WTC11 (cell line): ENCODE data around the gene SPTBN4. TPM values are rescaled to one million over a fixed set of nuclear protein-coding genes. Genes with fewer than 3 reads are reported as not detected.

ENCODE experiments used
- ATAC-seq: fragments of 200-7000 bp; cut with Tn5 transposase; 2 replicates; pipeline ENCODE4 v1.10.0; 2021; ENCODE audit warnings: mild to moderate bottlenecking, moderate library complexity
- CTCF ChIA-PET: fragments of 300-600 bp; sonication (Branson Sonifier 250); formaldehyde crosslinking; loops from one replicate; lab custom pipeline; 2021; ENCODE audit warnings: antibody characterized with exemption; lab: Charles Lee
- POLR2A ChIA-PET: fragments of 350-600 bp; sonication (Branson Sonifier 250); formaldehyde crosslinking; loops from one replicate; lab custom pipeline; 2021; ENCODE audit warnings: antibody characterized with exemption; lab: Charles Lee
- DNase-seq: peaks from one replicate; pipeline ENCODE4 v3.0.0; 2021; ENCODE audit warnings: low spot score
- H3K27ac Mint-ChIP-seq: 2 replicates; pipeline ENCODE4 v1.8.0; 2021; ENCODE audit warnings: mixed read lengths
- H3K27me3 Mint-ChIP-seq: 2 replicates; pipeline ENCODE4 v1.8.0; 2021; ENCODE audit warnings: low read depth, mild to moderate bottlenecking, moderate library complexity, mixed read lengths
- H3K36me3 Mint-ChIP-seq: 2 replicates; pipeline ENCODE4 v1.8.0; 2021; ENCODE audit warnings: mixed read lengths
- H3K4me1 Mint-ChIP-seq: 2 replicates; pipeline ENCODE4 v1.8.0; 2022; ENCODE audit warnings: mixed read lengths
- H3K4me3 Mint-ChIP-seq: 2 replicates; pipeline ENCODE4 v1.8.0; 2021; ENCODE audit warnings: mild to moderate bottlenecking, moderate library complexity, mixed read lengths
- H3K9me3 Mint-ChIP-seq: 2 replicates; pipeline ENCODE4 v1.8.0; 2021; ENCODE audit warnings: mixed read lengths
- ATF1 ChIP-seq: sonication (generic); formaldehyde crosslinking; IDR thresholded peaks from 2 replicates; pipeline ENCODE4 v1.8.1; 2023; ENCODE audit warnings: mild to moderate bottlenecking, moderate library complexity, missing genetic modification reagents
- CBFB ChIP-seq: sonication (generic); formaldehyde crosslinking; IDR thresholded peaks from 2 replicates; pipeline ENCODE4 v1.8.1; 2022; ENCODE audit warnings: mild to moderate bottlenecking, low read depth, missing genetic modification reagents
- ESRRA ChIP-seq: sonication (generic); formaldehyde crosslinking; IDR thresholded peaks from 2 replicates; pipeline ENCODE4 v1.8.1; 2022; ENCODE audit warnings: mild to moderate bottlenecking, missing genetic modification reagents, borderline replicate concordance
- ETV6 ChIP-seq: sonication (generic); formaldehyde crosslinking; IDR thresholded peaks from 2 replicates; pipeline ENCODE4 v1.8.1; 2022; ENCODE audit warnings: mild to moderate bottlenecking, missing genetic modification reagents
- FOXJ3 ChIP-seq: sonication (generic); formaldehyde crosslinking; IDR thresholded peaks from 2 replicates; pipeline ENCODE4 v1.9.0; 2021; ENCODE audit warnings: missing genetic modification reagents, mild to moderate bottlenecking, borderline replicate concordance
- FOXP4 ChIP-seq: sonication (generic); formaldehyde crosslinking; IDR thresholded peaks from 2 replicates; pipeline ENCODE4 v1.8.0; 2022; ENCODE audit warnings: mild to moderate bottlenecking, missing genetic modification reagents
- GTF2I ChIP-seq: fragments of 250-450 bp; sonication (Bioruptor Pico); conservative IDR thresholded peaks from 2 replicates; pipeline ENCODE4 v1.4.0; 2021; ENCODE audit warnings: mild to moderate bottlenecking
- RELA ChIP-seq: sonication (generic); formaldehyde crosslinking; IDR thresholded peaks from 2 replicates; pipeline ENCODE4 v1.8.1; 2022; ENCODE audit warnings: missing genetic modification reagents, mild to moderate bottlenecking, borderline replicate concordance
- SMAD3 ChIP-seq: sonication (generic); formaldehyde crosslinking; IDR thresholded peaks from 2 replicates; pipeline ENCODE4 v1.8.0; 2022; ENCODE audit warnings: missing genetic modification reagents, mild to moderate bottlenecking, borderline replicate concordance
- ZNF121 ChIP-seq: sonication (generic); formaldehyde crosslinking; IDR thresholded peaks from 2 replicates; pipeline ENCODE4 v1.8.0; 2023; ENCODE audit warnings: missing genetic modification reagents
- ZNF219 ChIP-seq: sonication (generic); formaldehyde crosslinking; IDR thresholded peaks from 2 replicates; pipeline ENCODE4 v1.8.0; 2023; ENCODE audit warnings: missing genetic modification reagents, mild to moderate bottlenecking, borderline replicate concordance
- ZNF232 ChIP-seq: sonication (generic); formaldehyde crosslinking; IDR thresholded peaks from 2 replicates; pipeline ENCODE4 v1.8.0; 2022; ENCODE audit warnings: mild to moderate bottlenecking, missing genetic modification reagents
- ZNF396 ChIP-seq: fragments of 250-450 bp; sonication (Bioruptor Pico); IDR thresholded peaks from 2 replicates; pipeline ENCODE4 v1.8.0; 2021; ENCODE audit warnings: mild to moderate bottlenecking, moderate library complexity, borderline replicate concordance
- total RNA-seq: library from RNA; stranded (reverse); gene quantifications from 3 replicates; pipeline ENCODE4 v1.2.3, GENCODE V29; 2021
- TF ChIP-seq, protein P1 (sequence below): sonication (generic); formaldehyde crosslinking; conservative IDR thresholded peaks from 2 replicates; pipeline ENCODE4 v1.8.1; 2023; ENCODE audit warnings: mild to moderate bottlenecking, low read depth, missing genetic modification reagents, moderate library complexity
- TF ChIP-seq, protein P2 (sequence below): sonication (generic); formaldehyde crosslinking; IDR thresholded peaks from 2 replicates; pipeline ENCODE4 v1.8.0; 2023; ENCODE audit warnings: mild to moderate bottlenecking, missing genetic modification reagents
- TF ChIP-seq, protein P3 (sequence below): fragments of 200-600 bp; IDR thresholded peaks from 2 replicates; pipeline ENCODE4 v1.8.0; 2022; ENCODE audit warnings: antibody characterized with exemption
- TF ChIP-seq, protein P4 (sequence below): sonication (generic); formaldehyde crosslinking; IDR thresholded peaks from 2 replicates; pipeline ENCODE4 v1.8.1; 2022; ENCODE audit warnings: mild to moderate bottlenecking, moderate library complexity, missing genetic modification reagents
- TF ChIP-seq, protein P5 (sequence below): sonication (generic); formaldehyde crosslinking; IDR thresholded peaks from 2 replicates; pipeline ENCODE4 v1.8.1; 2022; ENCODE audit warnings: low read depth, missing genetic modification reagents, borderline replicate concordance

The SPTBN4 gene
- total RNA-seq, 1 experiment from 2014 or later = 2.8 TPM

DNA sequence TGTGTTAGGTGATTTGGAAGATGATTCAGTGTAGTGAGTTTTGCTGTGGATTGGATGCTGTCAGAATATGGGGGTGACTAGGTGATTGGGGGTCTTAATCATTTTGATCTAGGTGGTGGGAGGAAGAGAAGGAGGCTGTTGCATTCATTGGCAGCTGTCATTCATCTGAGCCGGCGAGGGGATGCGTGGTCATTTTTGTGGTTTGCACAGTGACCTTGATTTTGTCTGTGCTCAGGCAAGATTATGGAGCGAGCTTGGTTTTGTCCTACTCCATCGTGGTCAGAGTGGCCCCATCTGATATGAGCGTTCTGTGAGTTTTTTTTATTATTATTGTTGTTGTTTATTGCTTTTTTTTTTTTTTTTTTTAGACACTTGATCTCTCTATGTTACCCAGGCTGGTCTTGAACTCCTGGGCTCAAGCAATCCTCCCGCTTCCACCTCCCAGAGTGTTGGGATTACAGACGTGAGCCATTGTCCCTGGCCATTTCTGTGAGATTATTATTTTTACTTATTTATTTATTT is 42.0 kb downstream of the SPTBN4 start (continued):
- TF ChIP-seq SMAD3 (CRISPR knock-in tag) (no peak), ZNF232 (no peak), ZNF219 (CRISPR knock-in tag) (no peak), FOXP4 (CRISPR knock-in tag) (no peak), ESRRA (CRISPR knock-in tag) (no peak), ZNF396 (no peak)
- TF ChIP-seq, protein P1, sequence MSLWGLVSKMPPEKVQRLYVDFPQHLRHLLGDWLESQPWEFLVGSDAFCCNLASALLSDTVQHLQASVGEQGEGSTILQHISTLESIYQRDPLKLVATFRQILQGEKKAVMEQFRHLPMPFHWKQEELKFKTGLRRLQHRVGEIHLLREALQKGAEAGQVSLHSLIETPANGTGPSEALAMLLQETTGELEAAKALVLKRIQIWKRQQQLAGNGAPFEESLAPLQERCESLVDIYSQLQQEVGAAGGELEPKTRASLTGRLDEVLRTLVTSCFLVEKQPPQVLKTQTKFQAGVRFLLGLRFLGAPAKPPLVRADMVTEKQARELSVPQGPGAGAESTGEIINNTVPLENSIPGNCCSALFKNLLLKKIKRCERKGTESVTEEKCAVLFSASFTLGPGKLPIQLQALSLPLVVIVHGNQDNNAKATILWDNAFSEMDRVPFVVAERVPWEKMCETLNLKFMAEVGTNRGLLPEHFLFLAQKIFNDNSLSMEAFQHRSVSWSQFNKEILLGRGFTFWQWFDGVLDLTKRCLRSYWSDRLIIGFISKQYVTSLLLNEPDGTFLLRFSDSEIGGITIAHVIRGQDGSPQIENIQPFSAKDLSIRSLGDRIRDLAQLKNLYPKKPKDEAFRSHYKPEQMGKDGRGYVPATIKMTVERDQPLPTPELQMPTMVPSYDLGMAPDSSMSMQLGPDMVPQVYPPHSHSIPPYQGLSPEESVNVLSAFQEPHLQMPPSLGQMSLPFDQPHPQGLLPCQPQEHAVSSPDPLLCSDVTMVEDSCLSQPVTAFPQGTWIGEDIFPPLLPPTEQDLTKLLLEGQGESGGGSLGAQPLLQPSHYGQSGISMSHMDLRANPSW (CRISPR knock-in tag) = no peak
- TF ChIP-seq, protein P2, sequence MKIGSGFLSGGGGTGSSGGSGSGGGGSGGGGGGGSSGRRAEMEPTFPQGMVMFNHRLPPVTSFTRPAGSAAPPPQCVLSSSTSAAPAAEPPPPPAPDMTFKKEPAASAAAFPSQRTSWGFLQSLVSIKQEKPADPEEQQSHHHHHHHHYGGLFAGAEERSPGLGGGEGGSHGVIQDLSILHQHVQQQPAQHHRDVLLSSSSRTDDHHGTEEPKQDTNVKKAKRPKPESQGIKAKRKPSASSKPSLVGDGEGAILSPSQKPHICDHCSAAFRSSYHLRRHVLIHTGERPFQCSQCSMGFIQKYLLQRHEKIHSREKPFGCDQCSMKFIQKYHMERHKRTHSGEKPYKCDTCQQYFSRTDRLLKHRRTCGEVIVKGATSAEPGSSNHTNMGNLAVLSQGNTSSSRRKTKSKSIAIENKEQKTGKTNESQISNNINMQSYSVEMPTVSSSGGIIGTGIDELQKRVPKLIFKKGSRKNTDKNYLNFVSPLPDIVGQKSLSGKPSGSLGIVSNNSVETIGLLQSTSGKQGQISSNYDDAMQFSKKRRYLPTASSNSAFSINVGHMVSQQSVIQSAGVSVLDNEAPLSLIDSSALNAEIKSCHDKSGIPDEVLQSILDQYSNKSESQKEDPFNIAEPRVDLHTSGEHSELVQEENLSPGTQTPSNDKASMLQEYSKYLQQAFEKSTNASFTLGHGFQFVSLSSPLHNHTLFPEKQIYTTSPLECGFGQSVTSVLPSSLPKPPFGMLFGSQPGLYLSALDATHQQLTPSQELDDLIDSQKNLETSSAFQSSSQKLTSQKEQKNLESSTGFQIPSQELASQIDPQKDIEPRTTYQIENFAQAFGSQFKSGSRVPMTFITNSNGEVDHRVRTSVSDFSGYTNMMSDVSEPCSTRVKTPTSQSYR (CRISPR knock-in tag) = no peak

- CTCF ChIA-PET = interaction anchor here (0.8 to 1.5 kb wide), 3 partner anchors 13 to 46 kb away, joined by 4 to 9 read pairs (median 4); no protein-coding TSS in a partner anchor
- no peaks in the 10 kb centered on the region for H3K9me3 Mint-ChIP-seq
- 0 out of 2 replicates have a peak, but pooled peaks cover 4% of the 10 kb centered on the region for H3K36me3 Mint-ChIP-seq
- H3K4me3 Mint-ChIP-seq = no peak overlapping the region
- ATAC-seq = no peak
- no peak for TF ChIP-seq ATF1 (CRISPR knock-in tag)
- TF ChIP-seq RELA = no peak
- TF ChIP-seq, protein P3, sequence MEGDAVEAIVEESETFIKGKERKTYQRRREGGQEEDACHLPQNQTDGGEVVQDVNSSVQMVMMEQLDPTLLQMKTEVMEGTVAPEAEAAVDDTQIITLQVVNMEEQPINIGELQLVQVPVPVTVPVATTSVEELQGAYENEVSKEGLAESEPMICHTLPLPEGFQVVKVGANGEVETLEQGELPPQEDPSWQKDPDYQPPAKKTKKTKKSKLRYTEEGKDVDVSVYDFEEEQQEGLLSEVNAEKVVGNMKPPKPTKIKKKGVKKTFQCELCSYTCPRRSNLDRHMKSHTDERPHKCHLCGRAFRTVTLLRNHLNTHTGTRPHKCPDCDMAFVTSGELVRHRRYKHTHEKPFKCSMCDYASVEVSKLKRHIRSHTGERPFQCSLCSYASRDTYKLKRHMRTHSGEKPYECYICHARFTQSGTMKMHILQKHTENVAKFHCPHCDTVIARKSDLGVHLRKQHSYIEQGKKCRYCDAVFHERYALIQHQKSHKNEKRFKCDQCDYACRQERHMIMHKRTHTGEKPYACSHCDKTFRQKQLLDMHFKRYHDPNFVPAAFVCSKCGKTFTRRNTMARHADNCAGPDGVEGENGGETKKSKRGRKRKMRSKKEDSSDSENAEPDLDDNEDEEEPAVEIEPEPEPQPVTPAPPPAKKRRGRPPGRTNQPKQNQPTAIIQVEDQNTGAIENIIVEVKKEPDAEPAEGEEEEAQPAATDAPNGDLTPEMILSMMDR = no peak
- TF ChIP-seq, protein P4, sequence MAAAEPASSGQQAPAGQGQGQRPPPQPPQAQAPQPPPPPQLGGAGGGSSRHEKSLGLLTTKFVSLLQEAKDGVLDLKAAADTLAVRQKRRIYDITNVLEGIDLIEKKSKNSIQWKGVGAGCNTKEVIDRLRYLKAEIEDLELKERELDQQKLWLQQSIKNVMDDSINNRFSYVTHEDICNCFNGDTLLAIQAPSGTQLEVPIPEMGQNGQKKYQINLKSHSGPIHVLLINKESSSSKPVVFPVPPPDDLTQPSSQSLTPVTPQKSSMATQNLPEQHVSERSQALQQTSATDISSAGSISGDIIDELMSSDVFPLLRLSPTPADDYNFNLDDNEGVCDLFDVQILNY (CRISPR knock-in tag) = no peak
- no peak for TF ChIP-seq ZNF121 (CRISPR knock-in tag)
- TF ChIP-seq, protein P5, sequence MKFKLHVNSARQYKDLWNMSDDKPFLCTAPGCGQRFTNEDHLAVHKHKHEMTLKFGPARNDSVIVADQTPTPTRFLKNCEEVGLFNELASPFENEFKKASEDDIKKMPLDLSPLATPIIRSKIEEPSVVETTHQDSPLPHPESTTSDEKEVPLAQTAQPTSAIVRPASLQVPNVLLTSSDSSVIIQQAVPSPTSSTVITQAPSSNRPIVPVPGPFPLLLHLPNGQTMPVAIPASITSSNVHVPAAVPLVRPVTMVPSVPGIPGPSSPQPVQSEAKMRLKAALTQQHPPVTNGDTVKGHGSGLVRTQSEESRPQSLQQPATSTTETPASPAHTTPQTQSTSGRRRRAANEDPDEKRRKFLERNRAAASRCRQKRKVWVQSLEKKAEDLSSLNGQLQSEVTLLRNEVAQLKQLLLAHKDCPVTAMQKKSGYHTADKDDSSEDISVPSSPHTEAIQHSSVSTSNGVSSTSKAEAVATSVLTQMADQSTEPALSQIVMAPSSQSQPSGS (CRISPR knock-in tag) = no peak
- TF ChIP-seq ZNF232 = no peak
- no peak for TF ChIP-seq CBFB (CRISPR knock-in tag)
- TF ChIP-seq GTF2I (CRISPR knock-in tag) = no peak
- TF ChIP-seq ETV6 (CRISPR knock-in tag) = no peak
- TF ChIP-seq FOXJ3 (CRISPR knock-in tag) = no peak
- H3K4me1 Mint-ChIP-seq = 0 out of 2 replicates have a peak, but pooled peaks cover 3% of the 10 kb centered on the region
- no peak for DNase-seq
- POLR2A ChIA-PET = no interaction called here
- H3K27me3 Mint-ChIP-seq = peaks cover 87% of the 10 kb centered on the region
- no peak overlapping the region for H3K27ac Mint-ChIP-seq
Measured at GRCh38 chr19:40510526-40511115, 43.8 kb downstream of the SPTBN4 start.
